Fibroblast of skin of left biceps (primary cell): ENCODE measurements around the gene INA.
"Not testable (repeated sequence)": the region's sequence is repeated elsewhere in the genome, so short reads cannot be mapped to it uniquely, and the experiment has no call there.

ENCODE experiments used
- DNase-seq, 2 experiments: peaks; one replicate each; pipeline ENCODE4 v3.0.0-alpha.2; 2013; ENCODE audit warnings: low read depth in 2 of 2

Gene INA

DNA sequence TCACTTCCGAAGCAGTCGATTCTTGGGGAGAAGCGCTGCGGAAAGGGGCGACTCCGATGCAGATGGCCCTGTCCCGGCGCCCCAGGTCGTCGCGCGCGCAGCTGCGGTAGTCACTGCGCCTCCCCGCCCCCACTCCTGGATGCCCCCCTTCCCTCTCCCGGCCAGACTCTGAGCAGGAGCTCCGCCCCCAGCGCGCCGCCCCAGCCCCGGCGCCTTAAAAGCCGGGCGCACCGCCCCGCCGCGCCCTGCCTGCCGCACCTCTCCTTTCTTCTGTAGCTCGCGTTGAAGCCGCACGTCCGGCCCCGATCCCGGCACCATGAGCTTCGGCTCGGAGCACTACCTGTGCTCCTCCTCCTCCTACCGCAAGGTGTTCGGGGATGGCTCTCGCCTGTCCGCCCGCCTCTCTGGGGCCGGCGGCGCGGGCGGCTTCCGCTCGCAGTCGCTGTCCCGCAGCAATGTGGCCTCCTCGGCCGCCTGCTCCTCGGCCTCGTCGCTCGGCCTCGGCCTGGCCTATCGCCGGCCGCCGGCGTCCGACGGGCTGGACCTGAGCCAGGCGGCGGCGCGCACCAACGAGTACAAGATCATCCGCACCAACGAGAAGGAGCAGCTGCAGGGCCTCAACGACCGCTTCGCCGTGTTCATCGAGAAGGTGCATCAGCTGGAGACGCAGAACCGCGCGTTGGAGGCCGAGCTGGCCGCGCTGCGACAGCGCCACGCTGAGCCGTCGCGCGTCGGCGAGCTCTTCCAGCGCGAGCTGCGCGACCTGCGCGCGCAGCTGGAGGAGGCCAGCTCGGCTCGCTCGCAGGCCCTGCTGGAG lies at the start of gene INA:
Gene INA (plus strand): TSS at position 243 of the 817 bp plus-strand sequence. CDS start 74 bp downstream, at position 317.
- DNase-seq, result peak; percentile 15

GRCh38 chr10:103227416-103227815 lies 49.5 kb upstream of the INA start:
- DNase-seq, result no peak

DNA sequence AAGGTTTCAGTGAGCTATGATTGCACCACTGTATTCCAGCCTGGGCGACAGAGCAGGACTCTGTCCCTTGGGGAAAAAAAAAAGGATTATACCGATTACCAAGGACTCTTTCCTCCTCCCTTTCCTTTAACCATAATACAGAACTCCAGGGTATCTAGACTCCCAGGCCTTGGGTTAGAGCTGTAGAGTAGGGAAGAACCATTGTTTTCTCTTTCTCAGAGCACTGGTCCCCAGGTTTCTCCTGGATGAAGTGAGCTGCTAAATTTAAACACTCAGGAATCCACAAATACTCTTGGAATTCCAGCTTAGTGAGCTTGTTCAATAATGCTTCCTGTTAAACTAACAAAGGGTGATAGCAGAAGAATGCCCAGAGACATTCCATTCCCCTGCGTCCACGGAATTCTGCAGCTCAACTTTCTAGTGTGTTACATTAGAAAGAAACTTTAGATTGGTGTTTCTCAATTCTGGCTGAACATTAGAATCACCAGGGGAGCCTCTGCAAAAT lies 45.8 kb upstream of the INA start:
- peak; percentile 94 to 95 for DNase-seq

GRCh38 chr10:103232131-103232673 lies 44.7 kb upstream of the INA start:
- no peak for DNase-seq

DNA sequence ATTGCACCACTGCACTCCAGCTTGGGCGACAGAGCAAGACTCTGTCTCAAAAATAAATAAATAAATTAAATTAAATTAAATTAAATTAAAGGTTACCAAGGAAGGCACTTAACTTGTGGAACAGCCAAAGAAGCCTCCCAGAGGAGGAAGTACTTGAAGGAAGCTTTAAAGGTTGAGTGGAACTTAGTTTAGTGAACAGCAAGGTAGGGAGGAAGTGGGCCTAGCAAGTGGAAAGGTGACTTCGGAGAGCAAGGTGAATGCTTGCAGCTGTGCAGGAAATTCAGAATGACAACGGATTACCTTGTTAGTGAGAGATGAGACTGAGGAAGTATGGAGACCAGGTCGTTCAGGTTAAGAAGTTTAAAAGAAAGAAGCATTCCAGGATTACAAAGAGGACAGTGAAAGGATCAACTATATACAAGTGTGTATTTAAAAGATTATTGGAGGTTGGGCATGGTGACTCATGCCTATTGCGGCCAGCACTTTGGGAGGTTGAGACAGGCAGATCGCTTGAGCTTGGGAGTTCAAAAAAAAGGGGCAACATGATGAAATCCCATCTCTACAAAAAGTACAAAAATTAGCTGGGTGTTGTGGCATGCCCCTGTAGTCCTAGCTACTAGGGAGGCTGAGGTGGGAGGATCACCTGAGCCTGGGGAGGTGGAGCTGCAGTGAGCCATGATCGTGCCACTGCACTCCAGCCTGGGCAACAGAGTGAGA lies 44.0 kb upstream of the INA start:
- DNase-seq, result no peak

DNA sequence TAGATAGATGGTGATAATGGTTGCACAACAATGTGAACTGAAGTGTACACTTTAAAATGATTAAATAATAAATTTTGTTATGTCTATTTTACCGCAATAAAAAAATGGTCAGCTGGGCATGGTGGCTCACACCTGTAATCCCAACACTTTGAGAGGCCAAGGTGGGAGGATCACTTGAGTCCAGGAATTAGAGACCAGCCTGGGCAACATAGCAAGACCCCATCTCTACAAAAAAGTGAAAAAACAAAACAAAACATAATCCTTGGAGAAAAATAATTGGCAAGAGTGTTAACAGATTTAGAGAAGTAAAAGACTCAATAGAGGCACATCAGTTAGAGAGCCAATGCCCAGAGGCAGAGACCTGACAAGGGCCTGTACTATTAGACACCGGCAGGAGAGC lies 41.2 kb upstream of the INA start:
- no peak for DNase-seq

DNA sequence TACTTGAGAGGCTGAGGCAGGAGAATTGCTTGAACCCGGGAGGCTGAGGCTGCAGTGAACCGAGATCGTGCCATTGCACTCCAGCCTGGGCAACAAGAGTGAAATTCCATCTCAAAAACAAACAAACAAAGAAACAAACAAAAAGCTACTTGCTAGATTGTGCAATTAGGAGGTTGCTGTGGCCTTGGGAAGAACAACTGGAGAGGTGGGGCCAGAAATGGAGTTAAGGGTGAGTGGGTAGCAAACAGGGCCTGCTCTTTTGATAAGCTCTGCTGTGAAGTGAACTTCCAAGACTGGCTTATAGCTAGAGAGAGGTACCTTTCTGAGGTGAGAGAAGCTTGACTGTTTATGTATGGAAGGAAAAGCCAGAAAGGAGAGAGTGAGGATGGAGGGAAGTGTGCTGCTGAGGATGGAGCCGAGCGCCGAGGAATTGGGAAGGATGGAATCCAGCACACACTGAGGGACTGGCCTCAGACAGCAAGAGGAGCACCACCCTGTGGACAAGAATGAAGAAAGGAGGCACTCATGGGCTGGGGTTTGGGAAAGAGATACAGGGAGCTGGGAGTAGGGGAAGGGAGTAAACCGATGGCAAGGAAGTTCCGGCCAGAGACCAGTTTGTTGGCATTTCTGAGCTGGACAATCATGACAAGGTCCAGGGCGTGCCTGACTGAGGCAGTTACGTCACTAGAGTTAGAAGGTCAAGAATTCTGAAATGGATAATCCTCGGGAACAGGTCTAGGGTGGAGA lies 38.3 kb upstream of the INA start:
- no peak for DNase-seq

DNA sequence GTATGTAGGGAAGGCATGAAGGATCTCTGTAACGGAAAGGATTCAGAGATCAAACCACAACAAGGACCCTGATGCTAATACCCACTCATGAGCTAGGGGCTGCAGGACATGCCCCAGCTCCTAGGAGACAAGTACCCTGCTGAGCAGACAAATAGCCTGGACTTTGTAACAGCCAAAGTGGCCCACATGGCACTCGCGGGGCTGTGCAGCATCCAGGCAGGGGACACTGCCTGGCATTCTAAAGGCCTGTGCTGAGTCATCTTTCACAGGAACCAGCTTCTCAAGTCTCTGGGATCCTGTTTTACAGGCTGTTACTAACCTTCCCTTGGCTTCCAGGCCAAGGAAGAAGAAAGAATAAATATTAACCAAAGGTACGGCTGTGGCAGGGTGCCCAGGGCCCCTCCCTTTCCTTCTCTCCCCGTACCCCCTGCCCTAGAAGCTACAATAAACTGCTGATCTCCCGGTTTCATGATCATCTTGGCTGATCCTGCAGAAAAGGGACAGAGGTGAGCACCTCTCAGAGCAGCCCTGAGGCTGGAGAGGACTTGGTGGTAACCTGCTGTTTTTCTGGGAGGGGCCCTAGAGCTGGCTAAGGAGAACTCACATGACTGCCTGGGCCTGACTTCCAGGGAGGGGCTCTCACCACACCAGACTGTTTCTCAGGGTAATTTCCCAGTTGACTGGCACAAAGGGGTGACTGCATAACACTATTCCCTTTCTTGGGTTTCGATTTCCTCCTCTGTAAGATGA lies 35.5 kb upstream of the INA start:
- DNase-seq, result no peak

- DNase-seq, result peak; percentile 40 to 42
Observed at GRCh38 chr10:103244666-103245271, 32.2 kb upstream of the INA start.

GRCh38 chr10:103245587-103245986 lies 31.4 kb upstream of the INA start, which contains the start of gene RPEL1:
TSS of gene RPEL1 (plus strand) at chr10:103245887. CDS start at chr10:103245997, 110 bp downstream.
- DNase-seq, result not testable (repeated sequence)

DNA sequence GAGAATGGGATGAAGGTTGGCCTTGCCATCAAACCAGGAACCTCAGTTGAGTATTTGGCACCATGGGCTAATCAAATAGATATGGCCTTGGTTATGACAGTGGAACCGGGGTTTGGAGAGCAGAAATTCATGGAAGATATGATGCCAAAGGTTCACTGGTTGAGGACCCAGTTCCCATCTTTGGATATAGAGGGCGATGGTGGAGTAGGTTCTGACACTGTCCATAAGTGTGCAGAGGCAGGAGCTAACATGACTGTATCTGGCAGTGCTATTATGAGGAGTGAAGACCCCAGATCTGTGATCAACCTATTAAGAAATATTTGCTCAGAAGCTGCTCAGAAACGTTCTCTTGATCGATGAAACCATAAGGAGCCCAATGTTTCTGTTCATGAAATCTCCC lies 30.6 kb upstream of the INA start:
- DNase-seq, result no peak

DNA sequence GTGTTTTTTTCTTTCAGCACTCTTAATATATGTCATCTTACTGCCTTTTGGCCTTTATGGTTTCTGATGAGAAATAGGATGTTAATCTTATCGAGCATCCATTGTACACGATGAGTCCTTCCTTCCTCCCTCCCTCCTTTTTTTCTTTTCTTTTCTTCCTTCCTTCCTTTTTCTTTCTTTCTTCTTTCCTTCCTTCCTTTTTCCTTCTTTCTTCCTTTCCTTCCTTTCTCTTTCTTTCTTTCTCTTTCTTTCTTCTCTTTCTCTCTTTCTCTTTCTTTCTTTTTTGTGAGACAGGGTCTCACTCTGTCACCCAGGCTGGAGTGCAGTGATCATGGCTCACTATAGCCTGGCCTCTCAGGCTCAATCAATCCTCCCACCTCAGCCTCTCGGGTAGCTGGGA lies 22.8 kb upstream of the INA start:
- DNase-seq, result no peak

GRCh38 chr10:103254538-103255325 lies 22.2 kb upstream of the INA start:
- no peak for DNase-seq

DNA sequence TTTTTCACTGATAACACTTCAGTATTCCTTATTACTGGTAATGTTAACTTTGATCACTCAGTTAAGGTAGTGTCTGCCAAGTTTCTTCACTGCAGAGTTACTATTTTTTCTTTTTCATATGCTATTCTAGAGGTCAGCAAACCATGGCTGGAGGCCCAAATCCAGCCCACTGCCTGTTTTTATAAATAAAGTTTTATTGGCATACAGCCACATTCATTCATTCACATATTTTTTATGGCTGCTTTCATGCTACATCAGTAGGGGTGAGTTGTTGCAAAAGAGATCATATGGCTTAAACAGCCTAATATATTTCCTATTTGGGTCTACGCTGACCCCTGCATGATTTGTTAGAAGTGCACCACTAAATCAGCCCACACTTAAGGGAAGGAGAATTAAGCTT lies 20.3 kb upstream of the INA start:
- no peak for DNase-seq

- no peak for DNase-seq
Observed at GRCh38 chr10:103257812-103258211, 19.1 kb upstream of the INA start.

GRCh38 chr10:103258928-103259327 lies 18.0 kb upstream of the INA start:
- DNase-seq, result not testable (repeated sequence)

GRCh38 chr10:103259989-103260388 lies 16.9 kb upstream of the INA start:
- DNase-seq, result no peak

GRCh38 chr10:103262229-103262628 lies 14.7 kb upstream of the INA start:
- no peak for DNase-seq

DNA sequence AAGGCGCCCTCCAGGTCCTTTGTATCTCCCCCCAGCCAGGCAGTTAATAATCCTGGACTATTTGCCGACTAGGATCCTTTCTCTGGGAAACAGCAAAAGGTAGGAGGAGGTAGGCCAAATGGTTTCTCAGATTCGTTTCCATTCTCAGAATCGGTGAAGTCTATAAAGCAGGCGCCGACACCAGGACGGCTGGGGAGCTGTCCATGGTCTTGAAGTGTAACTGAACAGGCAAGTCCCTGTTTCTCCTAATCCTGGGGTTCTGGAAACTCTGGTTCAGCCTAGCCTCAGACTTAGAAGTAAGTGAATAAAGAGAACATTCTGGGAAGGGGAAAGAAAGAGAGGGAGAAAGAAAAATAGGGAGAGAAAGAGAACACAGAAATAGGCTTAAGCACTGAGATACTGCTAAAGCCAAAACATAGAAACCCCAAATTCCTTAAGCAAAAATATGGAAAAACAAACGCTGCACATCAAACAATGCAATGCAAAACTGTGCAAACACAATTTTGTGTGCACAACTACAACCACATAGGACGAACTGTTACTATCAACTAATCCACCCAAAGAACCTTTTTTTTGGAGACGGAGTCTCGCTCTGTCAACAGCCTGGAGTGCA lies 11.1 kb upstream of the INA start:
- peak; percentile 24 to 36 for DNase-seq
